GM19438 (cell line): Measurements from ENCODE around the gene CBLL1.

Experiments used
- ATAC-seq: cut with Tn5 transposase; IDR thresholded peaks from one replicate; pipeline ENCODE4 v1.9.1; 2021; ENCODE audit warnings: low read depth; ENCODE audit not compliant: unreplicated experiment

CBLL1 gene

GRCh38 chr7:107743567-107744344, at the start of gene CBLL1:
Gene CBLL1 (plus strand): TSS chr7:107744142. CDS start chr7:107744164, 22 bp downstream.
- ATAC-seq: peak; percentile 86

GRCh38 chr7:107694386-107694785, 49.6 kb upstream of the CBLL1 start:
- no peak for ATAC-seq

- no peak for ATAC-seq
These were observed 47.5 kb upstream of the CBLL1 start for GRCh38 chr7:107696330-107696946.

- ATAC-seq: no peak
These were observed 46.5 kb upstream of the CBLL1 start for GRCh38 chr7:107697321-107698049.

GRCh38 chr7:107700570-107700969, 43.4 kb upstream of the CBLL1 start:
- ATAC-seq: no peak

GRCh38 chr7:107701191-107701590, 42.8 kb upstream of the CBLL1 start:
- ATAC-seq: no peak

GRCh38 chr7:107703219-107703618, 40.7 kb upstream of the CBLL1 start:
- no peak for ATAC-seq

GRCh38 chr7:107703872-107704271, 40.1 kb upstream of the CBLL1 start:
- ATAC-seq: no peak

- ATAC-seq: no peak
These were observed 35.0 kb upstream of the CBLL1 start for GRCh38 chr7:107708956-107709355.

- ATAC-seq: no peak
These were observed 32.6 kb upstream of the CBLL1 start for GRCh38 chr7:107711301-107711700.

- no peak for ATAC-seq
These were observed 31.9 kb upstream of the CBLL1 start for GRCh38 chr7:107712025-107712424.

GRCh38 chr7:107712896-107713295, 31.0 kb upstream of the CBLL1 start:
- no peak for ATAC-seq

GRCh38 chr7:107715531-107715930, 28.4 kb upstream of the CBLL1 start:
- no peak for ATAC-seq

- no peak for ATAC-seq
These were observed 25.3 kb upstream of the CBLL1 start for GRCh38 chr7:107718456-107719193.

- no peak for ATAC-seq
These were observed 22.7 kb upstream of the CBLL1 start for GRCh38 chr7:107721286-107721685.

- no peak for ATAC-seq
These were observed 20.7 kb upstream of the CBLL1 start for GRCh38 chr7:107723255-107723654.

GRCh38 chr7:107725138-107725740, 18.7 kb upstream of the CBLL1 start:
- ATAC-seq: no peak

GRCh38 chr7:107726356-107727130, 17.4 kb upstream of the CBLL1 start:
- ATAC-seq: no peak

GRCh38 chr7:107728276-107728675, 15.7 kb upstream of the CBLL1 start:
- no peak for ATAC-seq
